Type B pancreatic cell (in vitro differentiated cells): Measurements from ENCODE around the gene ANGEL1. TPM values are rescaled to one million over a fixed set of nuclear protein-coding genes. Genes with fewer than 3 reads are reported as not detected.

Experiments used
- DNase-seq: peaks from one replicate; pipeline ENCODE4 v3.0.0; 2021; ENCODE audit warnings: mixed read lengths; ENCODE audit not compliant: unreplicated experiment; ENCODE audit errors: extremely low spot score
- H3K27ac Mint-ChIP-seq: 2 replicates; pipeline ENCODE4 v1.8.0; 2021; ENCODE audit warnings: mild to moderate bottlenecking, mixed read lengths
- H3K27me3 Mint-ChIP-seq: 2 replicates; pipeline ENCODE4 v1.8.0; 2021; ENCODE audit warnings: mixed read lengths
- H3K36me3 Mint-ChIP-seq: 2 replicates; pipeline ENCODE4 v1.8.0; 2021; ENCODE audit warnings: mixed read lengths
- H3K4me1 Mint-ChIP-seq: one replicate; pipeline ENCODE4 v1.8.0; 2021; ENCODE audit warnings: mixed read lengths; ENCODE audit not compliant: unreplicated experiment
- H3K4me3 Mint-ChIP-seq: 2 replicates; pipeline ENCODE4 v1.8.0; 2021; ENCODE audit warnings: mild to moderate bottlenecking, mixed read lengths
- H3K9me3 Mint-ChIP-seq: 2 replicates; pipeline ENCODE4 v1.8.0; 2021; ENCODE audit warnings: mixed read lengths
- total RNA-seq: library from RNA; stranded (reverse); gene quantifications from 2 replicates; pipeline ENCODE4 v1.2.1, GENCODE V29; 2021; ENCODE audit warnings: low replicate concordance
- TF ChIP-seq, protein P1 (sequence below): fragments of 200-600 bp; sonication (generic); conservative IDR thresholded peaks from 2 replicates; pipeline ENCODE4 v1.5.0; 2021; ENCODE audit warnings: antibody characterized with exemption, mild to moderate bottlenecking

ANGEL1 gene
- total RNA-seq, 1 donor from 2014 or later: 28.4 TPM

DNA sequence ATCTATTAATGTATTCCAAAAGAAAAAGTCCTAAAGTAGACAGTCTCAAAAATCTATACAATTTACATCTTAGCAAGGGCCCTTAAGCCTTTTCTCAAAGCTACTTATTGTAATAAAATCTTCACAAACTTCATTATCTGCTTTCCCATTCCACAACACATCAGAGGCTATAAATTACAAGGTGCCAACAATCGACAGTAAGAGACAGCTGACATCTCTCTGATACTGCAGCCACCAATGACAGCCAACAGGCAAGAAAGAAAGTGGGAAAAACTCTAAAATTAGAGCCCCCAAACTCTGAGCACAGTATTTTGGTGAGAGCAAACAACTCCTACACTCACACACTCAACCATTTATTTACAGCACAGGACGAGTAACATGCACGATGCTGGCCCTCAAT is 2.2 kb downstream of the ANGEL1 start:
- no peak for DNase-seq
- Mint-ChIP-seq H3K9me3 (no peaks in the 10 kb centered on the region), H3K4me1 (peaks cover 23% of the 10 kb centered on the region), H3K36me3 (peaks cover 13% of the 10 kb centered on the region), H3K4me3 (peak overlapping the region; percentile 97), H3K27ac (peak overlapping the region; percentile 92), H3K27me3 (no peaks in the 10 kb centered on the region)
- TF ChIP-seq, protein P1, sequence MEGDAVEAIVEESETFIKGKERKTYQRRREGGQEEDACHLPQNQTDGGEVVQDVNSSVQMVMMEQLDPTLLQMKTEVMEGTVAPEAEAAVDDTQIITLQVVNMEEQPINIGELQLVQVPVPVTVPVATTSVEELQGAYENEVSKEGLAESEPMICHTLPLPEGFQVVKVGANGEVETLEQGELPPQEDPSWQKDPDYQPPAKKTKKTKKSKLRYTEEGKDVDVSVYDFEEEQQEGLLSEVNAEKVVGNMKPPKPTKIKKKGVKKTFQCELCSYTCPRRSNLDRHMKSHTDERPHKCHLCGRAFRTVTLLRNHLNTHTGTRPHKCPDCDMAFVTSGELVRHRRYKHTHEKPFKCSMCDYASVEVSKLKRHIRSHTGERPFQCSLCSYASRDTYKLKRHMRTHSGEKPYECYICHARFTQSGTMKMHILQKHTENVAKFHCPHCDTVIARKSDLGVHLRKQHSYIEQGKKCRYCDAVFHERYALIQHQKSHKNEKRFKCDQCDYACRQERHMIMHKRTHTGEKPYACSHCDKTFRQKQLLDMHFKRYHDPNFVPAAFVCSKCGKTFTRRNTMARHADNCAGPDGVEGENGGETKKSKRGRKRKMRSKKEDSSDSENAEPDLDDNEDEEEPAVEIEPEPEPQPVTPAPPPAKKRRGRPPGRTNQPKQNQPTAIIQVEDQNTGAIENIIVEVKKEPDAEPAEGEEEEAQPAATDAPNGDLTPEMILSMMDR: no peak

DNA sequence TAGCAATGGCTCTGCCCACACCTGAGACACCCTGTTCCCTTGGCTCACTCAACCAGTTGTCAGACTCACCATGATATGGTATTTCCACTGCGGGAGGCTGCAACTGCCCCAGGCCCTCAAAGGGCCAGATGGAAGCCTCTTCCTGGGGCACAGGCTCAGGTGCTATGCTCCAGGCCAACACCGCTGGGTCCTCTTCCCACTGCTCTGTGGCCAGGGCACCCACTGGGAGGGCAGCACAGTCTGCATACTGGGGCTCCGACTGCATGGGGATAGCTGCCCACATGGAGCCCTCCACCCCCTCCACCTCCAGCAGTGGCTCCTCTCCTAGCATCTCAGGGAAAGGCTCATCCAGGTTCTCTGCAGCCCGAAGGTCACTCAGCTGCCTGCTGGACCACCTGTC is 3.7 kb downstream of the ANGEL1 start:
- Mint-ChIP-seq H3K4me3 (no peak overlapping the region), H3K4me1 (peaks cover 23% of the 10 kb centered on the region), H3K9me3 (no peaks in the 10 kb centered on the region), H3K27me3 (no peaks in the 10 kb centered on the region), H3K36me3 (peaks cover 20% of the 10 kb centered on the region), H3K27ac (no peak overlapping the region)
- TF ChIP-seq, protein P1: no peak
- DNase-seq: no peak

DNA sequence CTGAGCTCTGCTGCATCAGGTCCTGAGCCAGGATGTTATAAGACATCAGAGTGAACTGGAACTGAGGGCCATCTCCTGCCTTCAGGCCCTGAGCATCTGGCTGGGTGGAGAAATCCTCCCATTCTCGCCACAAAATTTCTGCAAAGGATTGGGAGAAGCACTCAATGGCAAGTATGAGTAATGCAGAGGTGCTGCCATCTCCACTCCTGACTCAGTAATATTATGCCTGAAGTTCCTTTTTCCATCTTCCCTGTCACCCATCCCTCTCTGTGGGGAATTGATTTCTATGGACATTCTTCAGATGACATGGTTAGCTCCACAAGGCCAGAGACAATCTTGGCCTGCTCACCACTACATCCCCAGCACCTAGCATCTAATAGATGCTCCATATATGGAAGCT is 4.7 kb downstream of the ANGEL1 start:
- Mint-ChIP-seq H3K36me3 (peaks cover 30% of the 10 kb centered on the region), H3K4me1 (peaks cover 20% of the 10 kb centered on the region), H3K9me3 (no peaks in the 10 kb centered on the region), H3K27ac (no peak overlapping the region), H3K27me3 (no peaks in the 10 kb centered on the region), H3K4me3 (no peak overlapping the region)
- no peak for DNase-seq
- TF ChIP-seq, protein P1: no peak

DNA sequence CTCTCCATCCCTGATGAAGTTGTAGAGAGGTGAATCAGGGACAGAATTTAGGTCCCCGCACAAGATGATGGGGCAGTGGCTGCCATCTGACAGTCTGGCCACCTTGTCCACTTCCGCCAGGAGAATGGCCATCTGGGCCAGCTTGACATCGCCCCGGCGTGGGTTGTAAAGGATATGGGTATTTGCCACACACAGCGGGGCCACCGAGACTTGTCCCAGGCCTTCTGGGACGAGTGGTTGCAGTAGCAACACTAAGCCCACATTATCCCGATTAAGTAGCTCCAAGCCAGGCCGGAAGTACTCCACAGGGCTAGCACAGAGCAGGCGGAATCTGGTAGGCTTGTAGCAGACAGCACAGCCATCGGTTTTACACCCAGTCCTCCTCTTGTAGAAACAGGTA is 6.2 kb downstream of the ANGEL1 start:
- DNase-seq: no peak
- H3K4me1 Mint-ChIP-seq: peaks cover 18% of the 10 kb centered on the region
- H3K36me3 Mint-ChIP-seq: peaks cover 42% of the 10 kb centered on the region
- H3K27ac Mint-ChIP-seq: no peak overlapping the region
- H3K27me3 Mint-ChIP-seq: no peaks in the 10 kb centered on the region
- TF ChIP-seq, protein P1: no peak
- H3K4me3 Mint-ChIP-seq: no peak overlapping the region
- no peaks in the 10 kb centered on the region for H3K9me3 Mint-ChIP-seq

DNA sequence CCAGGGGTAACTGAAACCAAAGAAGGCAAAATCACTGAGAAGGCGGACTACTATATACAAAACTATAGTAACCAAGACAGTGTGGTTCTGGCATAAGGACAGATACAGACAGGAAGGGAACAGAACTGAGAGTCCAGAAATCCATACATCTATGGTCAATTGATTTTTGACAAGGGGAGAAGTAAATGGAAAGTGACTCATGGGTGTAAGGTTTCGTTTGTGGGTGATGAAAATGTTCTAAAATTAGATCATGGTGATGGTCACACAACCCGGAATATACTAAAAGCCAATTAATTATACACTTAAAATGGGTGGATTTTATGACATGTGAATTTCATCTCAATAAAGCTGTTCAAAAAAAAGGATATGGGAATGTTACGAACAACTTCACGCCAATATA is 18.7 kb downstream of the ANGEL1 start:
- H3K27me3 Mint-ChIP-seq: no peaks in the 10 kb centered on the region
- no peak overlapping the region for H3K27ac Mint-ChIP-seq
- TF ChIP-seq, protein P1: no peak
- no peaks in the 10 kb centered on the region for H3K4me1 Mint-ChIP-seq
- H3K9me3 Mint-ChIP-seq: no peaks in the 10 kb centered on the region
- H3K36me3 Mint-ChIP-seq: peaks cover 25% of the 10 kb centered on the region
- no peak for DNase-seq
- no peak overlapping the region for H3K4me3 Mint-ChIP-seq

DNA sequence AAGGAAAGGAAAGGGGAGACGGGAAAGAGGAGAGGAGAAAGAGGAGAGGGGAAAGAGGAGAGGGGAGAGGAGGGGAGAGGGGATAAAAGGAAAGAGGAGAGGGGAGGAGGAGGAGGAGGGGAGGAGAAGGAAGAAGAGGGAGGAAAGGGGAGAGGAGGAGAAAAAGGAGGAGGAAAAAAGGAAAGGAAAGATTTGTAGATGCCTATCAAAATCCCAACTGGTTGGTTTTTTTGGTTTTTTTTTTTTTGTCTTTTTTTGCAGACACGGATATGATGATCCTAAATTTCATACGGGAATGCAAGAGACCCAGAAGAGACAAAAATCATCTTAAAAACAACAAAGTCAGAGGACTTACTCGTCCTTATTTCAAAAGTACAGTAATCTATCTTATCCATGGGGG is 19.4 kb downstream of the ANGEL1 start:
- DNase-seq: no peak
- H3K4me3 Mint-ChIP-seq: no peak overlapping the region
- H3K27ac Mint-ChIP-seq: no peak overlapping the region
- H3K9me3 Mint-ChIP-seq: no peaks in the 10 kb centered on the region
- H3K27me3 Mint-ChIP-seq: no peaks in the 10 kb centered on the region
- TF ChIP-seq, protein P1: no peak
- peaks cover 29% of the 10 kb centered on the region for H3K36me3 Mint-ChIP-seq
- H3K4me1 Mint-ChIP-seq: no peaks in the 10 kb centered on the region
